ENCODE data around the gene ROBO1.

Gene ROBO1

GRCh38 chr3:79063624-79064023, 704.2 kb downstream of the ROBO1 start:
- no peak for ATAC-seq (replicated peaks; ENCODE audit: extremely low read depth, poor library complexity, severe bottlenecking)
- Mint-ChIP-seq H3K36me3 (ENCODE audit: insufficient read depth) (no peaks in the 10 kb centered on the region), H3K9me3 (peaks cover 21% of the 10 kb centered on the region), H3K4me1 (no peaks in the 10 kb centered on the region), H3K27ac (ENCODE audit: low read depth) (no peak overlapping the region), H3K4me3 (no peak overlapping the region), H3K27me3 (no peaks in the 10 kb centered on the region)
- DNase-seq (ENCODE audit: low spot score in 2 of 2) = no peak

GRCh38 chr3:79057756-79058155, 710.0 kb downstream of the ROBO1 start:
- DNase-seq (ENCODE audit: low spot score in 2 of 2) (no peak), ATAC-seq (replicated peaks; ENCODE audit: extremely low read depth, poor library complexity, severe bottlenecking) (no peak)
- Mint-ChIP-seq H3K4me3 (no peak overlapping the region), H3K9me3 (peaks cover 21% of the 10 kb centered on the region), H3K27me3 (no peaks in the 10 kb centered on the region), H3K4me1 (no peaks in the 10 kb centered on the region), H3K36me3 (ENCODE audit: insufficient read depth) (no peaks in the 10 kb centered on the region), H3K27ac (ENCODE audit: low read depth) (no peak overlapping the region)

- H3K4me3 Mint-ChIP-seq = no peak overlapping the region
- H3K27ac Mint-ChIP-seq (ENCODE audit: low read depth) = no peak overlapping the region
- ATAC-seq (replicated peaks; ENCODE audit: extremely low read depth, poor library complexity, severe bottlenecking) (no peak), DNase-seq (ENCODE audit: low spot score in 2 of 2) (no peak)
- H3K9me3 Mint-ChIP-seq = peaks cover 26% of the 10 kb centered on the region
- H3K27me3 Mint-ChIP-seq = no peaks in the 10 kb centered on the region
- no peaks in the 10 kb centered on the region for H3K4me1 Mint-ChIP-seq
- H3K36me3 Mint-ChIP-seq (ENCODE audit: insufficient read depth) = no peaks in the 10 kb centered on the region
Measured at GRCh38 chr3:79056498-79056897, 711.3 kb downstream of the ROBO1 start.

GRCh38 chr3:79052054-79052681, 715.6 kb downstream of the ROBO1 start:
- peaks cover 42% of the 10 kb centered on the region for H3K9me3 Mint-ChIP-seq
- H3K36me3 Mint-ChIP-seq (ENCODE audit: insufficient read depth) = no peaks in the 10 kb centered on the region
- H3K27me3 Mint-ChIP-seq = no peaks in the 10 kb centered on the region
- H3K27ac Mint-ChIP-seq (ENCODE audit: low read depth) = no peak overlapping the region
- no peak overlapping the region for H3K4me3 Mint-ChIP-seq
- no peaks in the 10 kb centered on the region for H3K4me1 Mint-ChIP-seq
- ATAC-seq (replicated peaks; ENCODE audit: extremely low read depth, poor library complexity, severe bottlenecking) (no peak), DNase-seq (ENCODE audit: low spot score in 2 of 2) (no peak)

GRCh38 chr3:79047581-79047980, 720.2 kb downstream of the ROBO1 start:
- Mint-ChIP-seq H3K4me3 (no peak overlapping the region), H3K27ac (ENCODE audit: low read depth) (no peak overlapping the region), H3K4me1 (no peaks in the 10 kb centered on the region), H3K36me3 (ENCODE audit: insufficient read depth) (no peaks in the 10 kb centered on the region), H3K27me3 (no peaks in the 10 kb centered on the region), H3K9me3 (peaks cover 36% of the 10 kb centered on the region)
- DNase-seq (ENCODE audit: low spot score in 2 of 2) = no peak
- ATAC-seq (replicated peaks; ENCODE audit: extremely low read depth, poor library complexity, severe bottlenecking) = no peak

- Mint-ChIP-seq H3K36me3 (ENCODE audit: insufficient read depth) (no peaks in the 10 kb centered on the region), H3K4me1 (no peaks in the 10 kb centered on the region), H3K9me3 (peaks cover 14% of the 10 kb centered on the region), H3K27ac (ENCODE audit: low read depth) (no peak overlapping the region), H3K27me3 (no peaks in the 10 kb centered on the region), H3K4me3 (no peak overlapping the region)
- ATAC-seq (replicated peaks; ENCODE audit: extremely low read depth, poor library complexity, severe bottlenecking) (no peak), DNase-seq (ENCODE audit: low spot score in 2 of 2) (no peak)
Measured at GRCh38 chr3:79041621-79042020, 726.2 kb downstream of the ROBO1 start.

GRCh38 chr3:79040701-79041100, 727.1 kb downstream of the ROBO1 start:
- no peaks in the 10 kb centered on the region for H3K27me3 Mint-ChIP-seq
- ATAC-seq (replicated peaks; ENCODE audit: extremely low read depth, poor library complexity, severe bottlenecking) = no peak
- DNase-seq (ENCODE audit: low spot score in 2 of 2) = no peak
- H3K4me3 Mint-ChIP-seq = no peak overlapping the region
- H3K27ac Mint-ChIP-seq (ENCODE audit: low read depth) = no peak overlapping the region
- H3K4me1 Mint-ChIP-seq = no peaks in the 10 kb centered on the region
- H3K36me3 Mint-ChIP-seq (ENCODE audit: insufficient read depth) = no peaks in the 10 kb centered on the region
- peaks cover 14% of the 10 kb centered on the region for H3K9me3 Mint-ChIP-seq

- H3K4me1 Mint-ChIP-seq = no peaks in the 10 kb centered on the region
- no peak overlapping the region for H3K27ac Mint-ChIP-seq (ENCODE audit: low read depth)
- no peak for DNase-seq (ENCODE audit: low spot score in 2 of 2)
- ATAC-seq (replicated peaks; ENCODE audit: extremely low read depth, poor library complexity, severe bottlenecking) = no peak
- H3K9me3 Mint-ChIP-seq = peaks cover 14% of the 10 kb centered on the region
- H3K4me3 Mint-ChIP-seq = no peak overlapping the region
- H3K27me3 Mint-ChIP-seq = no peaks in the 10 kb centered on the region
- no peaks in the 10 kb centered on the region for H3K36me3 Mint-ChIP-seq (ENCODE audit: insufficient read depth)
Measured at GRCh38 chr3:79040091-79040490, 727.7 kb downstream of the ROBO1 start.

- DNase-seq (ENCODE audit: low spot score in 2 of 2) (no peak), ATAC-seq (replicated peaks; ENCODE audit: extremely low read depth, poor library complexity, severe bottlenecking) (no peak)
- Mint-ChIP-seq H3K36me3 (ENCODE audit: insufficient read depth) (no peaks in the 10 kb centered on the region), H3K27me3 (no peaks in the 10 kb centered on the region), H3K4me1 (no peaks in the 10 kb centered on the region), H3K4me3 (no peak overlapping the region), H3K9me3 (peaks cover 14% of the 10 kb centered on the region), H3K27ac (ENCODE audit: low read depth) (no peak overlapping the region)
Measured at GRCh38 chr3:79039192-79039591, 728.6 kb downstream of the ROBO1 start.

- Mint-ChIP-seq H3K27me3 (no peaks in the 10 kb centered on the region), H3K36me3 (ENCODE audit: insufficient read depth) (no peaks in the 10 kb centered on the region), H3K4me3 (no peak overlapping the region), H3K4me1 (no peaks in the 10 kb centered on the region), H3K9me3 (peaks cover 14% of the 10 kb centered on the region), H3K27ac (ENCODE audit: low read depth) (no peak overlapping the region)
- no peak for DNase-seq (ENCODE audit: low spot score in 2 of 2)
- no peak for ATAC-seq (replicated peaks; ENCODE audit: extremely low read depth, poor library complexity, severe bottlenecking)
Measured at GRCh38 chr3:79038636-79039035, 729.2 kb downstream of the ROBO1 start.

- Mint-ChIP-seq H3K4me3 (no peak overlapping the region), H3K27me3 (no peaks in the 10 kb centered on the region), H3K4me1 (no peaks in the 10 kb centered on the region), H3K27ac (ENCODE audit: low read depth) (no peak overlapping the region), H3K36me3 (ENCODE audit: insufficient read depth) (no peaks in the 10 kb centered on the region), H3K9me3 (peaks cover 14% of the 10 kb centered on the region)
- DNase-seq (ENCODE audit: low spot score in 2 of 2) (no peak), ATAC-seq (replicated peaks; ENCODE audit: extremely low read depth, poor library complexity, severe bottlenecking) (no peak)
Measured at GRCh38 chr3:79038057-79038456, 729.7 kb downstream of the ROBO1 start.

GRCh38 chr3:79032686-79033318, 735.0 kb downstream of the ROBO1 start:
- no peaks in the 10 kb centered on the region for H3K9me3 Mint-ChIP-seq
- no peak overlapping the region for H3K27ac Mint-ChIP-seq (ENCODE audit: low read depth)
- H3K4me3 Mint-ChIP-seq = no peak overlapping the region
- no peaks in the 10 kb centered on the region for H3K4me1 Mint-ChIP-seq
- no peak for DNase-seq (ENCODE audit: low spot score in 2 of 2)
- no peak for ATAC-seq (replicated peaks; ENCODE audit: extremely low read depth, poor library complexity, severe bottlenecking)
- peaks cover 2% of the 10 kb centered on the region for H3K36me3 Mint-ChIP-seq (ENCODE audit: insufficient read depth)
- no peaks in the 10 kb centered on the region for H3K27me3 Mint-ChIP-seq

GRCh38 chr3:79030157-79030556, 737.6 kb downstream of the ROBO1 start:
- Mint-ChIP-seq H3K27ac (ENCODE audit: low read depth) (no peak overlapping the region), H3K36me3 (ENCODE audit: insufficient read depth) (peaks cover 2% of the 10 kb centered on the region), H3K9me3 (peaks cover under 1% of the 10 kb centered on the region), H3K27me3 (no peaks in the 10 kb centered on the region), H3K4me1 (no peaks in the 10 kb centered on the region), H3K4me3 (no peak overlapping the region)
- ATAC-seq (replicated peaks; ENCODE audit: extremely low read depth, poor library complexity, severe bottlenecking) (no peak), DNase-seq (ENCODE audit: low spot score in 2 of 2) (no peak)
